Endothelial cell of umbilical vein (primary cell): ENCODE measurements around the gene FTCDNL1. TPM values are rescaled to one million over a fixed set of nuclear protein-coding genes. Genes with fewer than 3 reads are reported as not detected.

Experiments
- BruUV-seq: library from RNA; stranded (reverse); fragments of 400-500 nt; replicated peaks from 2 replicates; lab custom pipeline; 2021; lab: Mats Ljungman, UMichigan
- CTCF ChIA-PET: fragments of 300-600, 350-600 bp; sonication (Branson Sonifier 250); formaldehyde crosslinking; loops from one replicate; lab custom pipeline; 2021; ENCODE audit warnings: antibody characterized with exemption, inconsistent platforms; lab: Charles Lee
- POLR2A ChIA-PET: fragments of 300-600, 350-600 bp; sonication (Branson Sonifier 250); formaldehyde crosslinking; loops from one replicate; lab custom pipeline; 2021; ENCODE audit warnings: antibody characterized with exemption, inconsistent platforms; lab: Charles Lee
- DNase-seq: peaks from one replicate; pipeline ENCODE4 v3.0.0-alpha.2; 2011; ENCODE audit warnings: low read depth, low spot score
- FAIRE-seq: peaks from 2 replicates; lab custom pipeline; 2011; peaks lifted over from hg19 to GRCh38; lab: Jason Lieb, UNC
- H2AFZ ChIP-seq: 2 replicates; pipeline ENCODE4 v1.6.0; 2012; ENCODE audit warnings: low read depth, low read length, control low read depth, inconsistent platforms
- H3K27ac ChIP-seq: 2 replicates; pipeline ENCODE4 v1.5.1; 2011; ENCODE audit warnings: low read depth, mild to moderate bottlenecking, control low read depth, low read length, moderate library complexity; ENCODE audit not compliant: insufficient read depth
- H3K27me3 ChIP-seq, 2 experiments: 2 replicates each; pipeline versions ENCODE4 v1.6.0 to v1.6.1; 2011; ENCODE audit warnings: low read length in 2 of 2, mixed read lengths in 1 of 2; ENCODE audit not compliant: control insufficient read depth in 2 of 2, insufficient read depth in 2 of 2
- H3K36me3 ChIP-seq, 2 experiments: 2 replicates in 1 of 2; 3 replicates in 1 of 2; pipeline ENCODE4 v1.5.1; 2011; ENCODE audit warnings: low read length in 2 of 2, mild to moderate bottlenecking in 1 of 2, moderate library complexity in 1 of 2; ENCODE audit not compliant: control insufficient read depth in 2 of 2, insufficient read depth in 2 of 2; ENCODE audit errors: extremely low read depth in 1 of 2
- H3K4me1 ChIP-seq: 3 replicates; pipeline ENCODE4 v1.5.1; 2011; ENCODE audit warnings: mild to moderate bottlenecking, low read length; ENCODE audit not compliant: control insufficient read depth, insufficient read depth; ENCODE audit errors: extremely low read depth
- H3K4me2 ChIP-seq: 2 replicates; pipeline ENCODE4 v1.6.1; 2011; ENCODE audit warnings: low read length, control low read depth, mixed read lengths; ENCODE audit not compliant: insufficient read depth
- H3K4me3 ChIP-seq, 3 experiments: fragments of 200-600 bp in 1 of 3; sonication (generic), shearing (Covaris generic) in 1 of 3; replicated peaks in 1 of 3; 2 replicates each; pipeline ENCODE4 v1.5.1; 2011 to 2016; ENCODE audit warnings: control low read depth in 3 of 3, low read length in 3 of 3, mild to moderate bottlenecking in 2 of 3, inconsistent platforms in 1 of 3, low read depth in 1 of 3, moderate library complexity in 1 of 3; ENCODE audit not compliant: insufficient read depth in 1 of 3
- H3K79me2 ChIP-seq: 2 replicates; pipeline ENCODE4 v1.6.0; 2012; ENCODE audit warnings: low read length, inconsistent platforms; ENCODE audit not compliant: control insufficient read depth, insufficient read depth
- H3K9ac ChIP-seq: replicated peaks from 2 replicates; pipeline ENCODE3; 2011; ENCODE audit warnings: low read length, control low read depth; ENCODE audit not compliant: insufficient read depth; ENCODE audit errors: extremely low read depth
- H3K9me1 ChIP-seq: replicated peaks from 3 replicates; pipeline ENCODE4 v1.6.0; 2011; ENCODE audit warnings: mild to moderate bottlenecking, low read length; ENCODE audit not compliant: control insufficient read depth, insufficient read depth; ENCODE audit errors: extremely low read depth
- H3K9me3 ChIP-seq: replicated peaks from 2 replicates; pipeline ENCODE4 v1.5.1; 2012; ENCODE audit warnings: low read length, inconsistent platforms; ENCODE audit not compliant: control insufficient read depth, insufficient read depth
- H4K20me1 ChIP-seq: replicated peaks from 2 replicates; pipeline ENCODE3; 2011; ENCODE audit warnings: mild to moderate bottlenecking, low read length; ENCODE audit not compliant: control insufficient read depth, insufficient read depth; ENCODE audit errors: extremely low read depth
- EZH2 ChIP-seq: IDR thresholded peaks from 2 replicates; pipeline ENCODE4 v1.6.1; 2012; ENCODE audit warnings: borderline replicate concordance, low read depth, mild to moderate bottlenecking, moderate library complexity, low read length, inconsistent platforms; ENCODE audit not compliant: severe bottlenecking
- FOS ChIP-seq: IDR thresholded peaks from 2 replicates; pipeline ENCODE4 v1.6.1; 2011; ENCODE audit warnings: mild to moderate bottlenecking, low read length, moderate library complexity, borderline replicate concordance; ENCODE audit not compliant: insufficient read depth
- GATA2 ChIP-seq: IDR thresholded peaks from 2 replicates; pipeline ENCODE4 v1.7.0; 2011; ENCODE audit warnings: low read depth, mild to moderate bottlenecking, moderate library complexity, mixed read lengths, low read length; ENCODE audit not compliant: insufficient read length, insufficient read depth
- JUN ChIP-seq: IDR thresholded peaks from 2 replicates; pipeline ENCODE4 v1.6.1; 2011; ENCODE audit warnings: borderline replicate concordance, low read depth; ENCODE audit not compliant: insufficient read length, insufficient read depth
- MYC ChIP-seq: IDR thresholded peaks from one replicate; pipeline ENCODE4 v1.6.1; 2011; ENCODE audit warnings: mild to moderate bottlenecking, low read depth, low read length
- POLR2A ChIP-seq: IDR thresholded peaks from 2 replicates; pipeline ENCODE4 v1.6.1; 2012; ENCODE audit warnings: low read depth, mild to moderate bottlenecking, control low read depth, low read length
- POLR2AphosphoS5 ChIP-seq: IDR thresholded peaks from 2 replicates; pipeline ENCODE4 v1.6.1; 2012; ENCODE audit warnings: low read depth, mild to moderate bottlenecking, control low read depth, low read length, moderate library complexity; ENCODE audit not compliant: insufficient read depth
- dilution Hi-C: fragments of 300-500 bp; cut with MboI; formaldehyde crosslinking; loops from one replicate; pipeline ENCODE4 v1.15.0; 2019; ENCODE audit warnings: low sequenced_read_pairs; ENCODE audit not compliant: extremely low pct_ligation_motif_present
- intact Hi-C: fragments of 100-400 bp; cut with micrococcal nuclease; formaldehyde crosslinking; loops from one replicate; pipeline ENCODE4 v1.10.0; 2022
- polyA plus RNA-seq, 4 experiments: library from polyadenylated mRNA; depleted of rRNA in 3 of 4; stranded (reverse) in 3 of 4; unstranded in 1 of 4; fragments of >200 nt; gene quantifications; 2 replicates each; pipeline versions ENCODE4 v1.2.1 to v1.2.3, GENCODE V29; 2011 to 2012; ENCODE audit warnings: missing spikeins in 1 of 4
- total RNA-seq: library from RNA; stranded (reverse); gene quantifications from 2 replicates; pipeline ENCODE4 v1.2.3, GENCODE V29; 2021
- TF ChIP-seq, protein P1 (sequence below): IDR thresholded peaks from 2 replicates; pipeline ENCODE4 v1.6.1; 2011; ENCODE audit not compliant: insufficient read depth, insufficient read length
- TF ChIP-seq, protein P2 (sequence below), 2 donors: IDR thresholded peaks; 1 replicate in 1 of 2; 2 replicates in 1 of 2; pipeline ENCODE4 v1.5.1; 2011; ENCODE audit warnings: low read length in 2 of 2, mild to moderate bottlenecking in 2 of 2, moderate library complexity in 2 of 2, control low read depth in 1 of 2, inconsistent platforms in 1 of 2, low read depth in 1 of 2; ENCODE audit not compliant: insufficient read depth in 1 of 2; ENCODE audit errors: extremely low read depth in 1 of 2

FTCDNL1 gene
- total and polyA plus RNA-seq, 2 donors (not counting 3 experiments of a cell fraction or from before 2014, with no cell fraction given): 0.19 to 0.27 TPM

DNA sequence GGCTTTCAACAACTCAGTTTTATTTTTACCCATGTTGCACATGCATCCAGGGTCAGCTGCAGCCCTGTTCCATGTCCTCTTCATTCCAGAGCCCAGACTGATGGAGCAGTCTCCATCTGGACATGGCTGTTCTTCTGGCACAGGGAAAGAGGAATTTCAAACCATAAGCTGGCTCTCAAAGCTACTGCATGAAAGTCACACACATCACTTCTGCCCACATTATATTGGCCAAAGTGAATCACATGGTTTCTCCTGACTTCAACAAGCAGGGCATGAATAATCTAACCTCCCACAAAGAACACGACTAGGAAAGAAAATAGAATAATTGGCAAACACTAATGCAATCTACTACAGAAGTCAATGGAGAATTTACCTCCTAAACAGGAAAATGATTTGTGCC is 94.2 kb downstream of the FTCDNL1 start:
- H3K79me2 ChIP-seq: no peaks in the 10 kb centered on the region
- H3K27me3 ChIP-seq: no peaks in the 10 kb centered on the region
- no peak for FAIRE-seq
- no peak for TF ChIP-seq GATA2
- TF ChIP-seq MYC: no peak
- no peak for TF ChIP-seq POLR2A
- TF ChIP-seq, protein P1, sequence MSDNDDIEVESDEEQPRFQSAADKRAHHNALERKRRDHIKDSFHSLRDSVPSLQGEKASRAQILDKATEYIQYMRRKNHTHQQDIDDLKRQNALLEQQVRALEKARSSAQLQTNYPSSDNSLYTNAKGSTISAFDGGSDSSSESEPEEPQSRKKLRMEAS: no peak
- TF ChIP-seq, protein P2, sequence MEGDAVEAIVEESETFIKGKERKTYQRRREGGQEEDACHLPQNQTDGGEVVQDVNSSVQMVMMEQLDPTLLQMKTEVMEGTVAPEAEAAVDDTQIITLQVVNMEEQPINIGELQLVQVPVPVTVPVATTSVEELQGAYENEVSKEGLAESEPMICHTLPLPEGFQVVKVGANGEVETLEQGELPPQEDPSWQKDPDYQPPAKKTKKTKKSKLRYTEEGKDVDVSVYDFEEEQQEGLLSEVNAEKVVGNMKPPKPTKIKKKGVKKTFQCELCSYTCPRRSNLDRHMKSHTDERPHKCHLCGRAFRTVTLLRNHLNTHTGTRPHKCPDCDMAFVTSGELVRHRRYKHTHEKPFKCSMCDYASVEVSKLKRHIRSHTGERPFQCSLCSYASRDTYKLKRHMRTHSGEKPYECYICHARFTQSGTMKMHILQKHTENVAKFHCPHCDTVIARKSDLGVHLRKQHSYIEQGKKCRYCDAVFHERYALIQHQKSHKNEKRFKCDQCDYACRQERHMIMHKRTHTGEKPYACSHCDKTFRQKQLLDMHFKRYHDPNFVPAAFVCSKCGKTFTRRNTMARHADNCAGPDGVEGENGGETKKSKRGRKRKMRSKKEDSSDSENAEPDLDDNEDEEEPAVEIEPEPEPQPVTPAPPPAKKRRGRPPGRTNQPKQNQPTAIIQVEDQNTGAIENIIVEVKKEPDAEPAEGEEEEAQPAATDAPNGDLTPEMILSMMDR (IDR thresholded peaks at IDR 0.05; ENCODE audit: extremely low read depth in 1 of 2, insufficient read depth in 1 of 2, low read depth in 1 of 2, low read length in 2 of 2): no peak
- TF ChIP-seq JUN: no peak
- no peak for TF ChIP-seq POLR2AphosphoS5
- TF ChIP-seq FOS: no peak
- TF ChIP-seq EZH2: no peak
- no peaks in the 10 kb centered on the region for H3K4me1 ChIP-seq
- ChIA-PET CTCF (interaction anchor here (1.0 to 1.4 kb wide), 2 partner anchors 15 to 1458 kb away, joined by 3 read pairs; no protein-coding TSS in a partner anchor), POLR2A (no interaction called here)
- dilution Hi-C loops (no loop called here), intact Hi-C loops (no loop called here)
- no peaks in the 10 kb centered on the region for H4K20me1 ChIP-seq
- H3K36me3 ChIP-seq: no peaks in the 10 kb centered on the region
- no peak overlapping the region for H3K27ac ChIP-seq
- H3K4me2 ChIP-seq: no peak overlapping the region
- no TSS peak for BruUV-seq
- no peak for DNase-seq
- H3K9me1 ChIP-seq: no peaks in the 10 kb centered on the region
- no peak overlapping the region for H3K4me3 ChIP-seq
- H3K9me3 ChIP-seq: no peaks in the 10 kb centered on the region
- H3K9ac ChIP-seq: no peak overlapping the region
- H2AFZ ChIP-seq: no peak overlapping the region
